ENCODE measurements around the gene PELI1.

GRCh38 chr2:64153811-64154210 is 9.6 kb upstream of the PELI1 start:
- TF ChIP-seq ZNF384 (IDR thresholded peaks at IDR 0.05) = no peak
- TF ChIP-seq SUZ12 (IDR thresholded peaks at IDR 0.05) = no peak
- no peak for TF ChIP-seq FOXM1 (IDR thresholded peaks at IDR 0.05; ENCODE audit: borderline replicate concordance)

Data from HEK293T (cell line).